ENCODE measurements around the gene OR10A5.
"Not testable (repeated sequence)": the region's sequence is repeated elsewhere in the genome, so short reads cannot be mapped to it uniquely, and the experiment has no call there.

Gene OR10A5

DNA sequence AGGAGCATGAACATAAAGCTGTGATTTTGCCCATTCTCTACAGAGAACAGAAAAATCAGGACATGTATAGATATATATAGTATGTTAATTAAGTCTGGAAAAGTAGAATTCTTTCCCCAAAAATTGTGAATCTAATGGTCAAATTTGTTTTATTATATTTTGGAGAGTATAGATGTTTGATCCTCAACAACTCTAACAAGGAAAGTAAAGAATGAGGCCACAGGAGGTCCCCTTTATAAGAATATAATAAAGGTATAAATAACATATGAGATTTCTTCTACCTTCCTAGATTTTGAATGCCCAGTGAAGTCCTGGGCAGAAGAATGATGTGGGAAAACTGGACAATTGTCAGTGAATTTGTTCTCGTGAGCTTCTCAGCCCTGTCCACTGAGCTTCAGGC, 30.8 kb downstream of the OR10A5 start, which contains the start of gene OR10A4:
TSS of gene OR10A4 (plus strand) at position 301 of the 400 bp plus-strand sequence. CDS start at position 324, 23 bp downstream.
- DNase-seq (ENCODE audit: low spot score) = no peak

GRCh38 chr11:6876914-6877313, 31.4 kb downstream of the OR10A5 start:
- no peak for DNase-seq (ENCODE audit: low spot score)

DNA sequence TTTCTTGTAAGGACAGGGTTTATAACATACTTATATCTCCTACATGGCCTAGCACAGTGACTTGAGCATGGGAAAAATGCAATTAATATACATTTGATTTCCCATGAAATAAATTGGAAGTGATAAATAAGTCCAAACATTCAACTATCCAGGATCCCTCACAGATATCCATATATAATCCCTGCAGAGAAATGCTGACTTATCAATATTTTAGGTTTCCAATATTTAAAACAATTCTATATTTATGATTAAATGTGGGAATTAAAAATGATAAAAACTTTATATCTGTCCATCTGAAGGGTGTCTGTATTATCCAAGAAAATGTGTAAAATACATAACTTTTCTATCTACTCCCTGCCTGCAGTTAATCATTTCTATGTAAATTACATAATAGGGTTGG, 37.3 kb downstream of the OR10A5 start:
- DNase-seq (ENCODE audit: low spot score) = no peak

DNA sequence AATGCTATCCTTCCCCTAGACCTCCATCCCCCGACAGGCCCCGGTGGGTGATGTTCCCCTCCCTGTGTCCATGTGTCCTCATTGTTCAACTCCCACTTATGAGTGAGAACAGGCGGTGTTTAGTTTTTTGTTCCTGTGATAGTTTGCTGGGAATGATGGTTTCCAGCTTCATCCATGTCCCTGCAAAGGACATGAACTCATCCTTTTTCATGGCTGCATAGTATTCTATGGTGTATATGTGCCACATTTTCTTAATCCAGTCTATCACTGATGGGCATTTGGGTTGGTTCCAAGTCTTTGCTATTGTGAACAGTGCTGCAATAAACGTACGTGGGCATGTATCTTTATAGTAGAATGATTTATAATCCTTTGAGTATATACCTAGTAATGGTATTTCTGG, 42.2 kb downstream of the OR10A5 start:
- DNase-seq (ENCODE audit: low spot score) = not testable (repeated sequence)

GRCh38 chr11:6888830-6889229, 43.3 kb downstream of the OR10A5 start:
- no peak for DNase-seq (ENCODE audit: low spot score)

DNA sequence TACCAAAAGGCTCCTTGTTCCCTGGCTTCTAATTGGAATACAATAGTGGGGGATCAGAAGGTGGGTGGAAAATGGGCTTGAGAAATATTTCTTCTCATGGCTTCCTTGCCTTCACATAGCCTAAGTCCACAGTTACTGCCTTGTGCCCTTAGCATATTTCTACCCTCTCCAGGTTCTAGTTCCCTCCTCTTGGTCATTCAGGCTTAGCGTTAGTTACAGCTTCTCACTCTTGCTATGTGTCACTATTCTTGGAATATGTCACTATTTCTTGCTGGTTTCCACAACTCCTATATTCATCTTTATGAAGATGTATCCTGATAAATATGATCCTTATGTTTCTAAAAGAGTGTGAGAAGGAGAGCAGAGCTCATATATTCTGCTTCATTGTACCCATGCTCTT, 44.4 kb downstream of the OR10A5 start:
- DNase-seq (ENCODE audit: low spot score) = no peak

GRCh38 chr11:6892400-6892799, 46.9 kb downstream of the OR10A5 start, which contains the start of gene OR2D2:
Gene OR2D2, minus strand, starts transcription at chr11:6892500. Its CDS starts 0 bp downstream, at chr11:6892500.
- DNase-seq (ENCODE audit: low spot score) = no peak

DNA sequence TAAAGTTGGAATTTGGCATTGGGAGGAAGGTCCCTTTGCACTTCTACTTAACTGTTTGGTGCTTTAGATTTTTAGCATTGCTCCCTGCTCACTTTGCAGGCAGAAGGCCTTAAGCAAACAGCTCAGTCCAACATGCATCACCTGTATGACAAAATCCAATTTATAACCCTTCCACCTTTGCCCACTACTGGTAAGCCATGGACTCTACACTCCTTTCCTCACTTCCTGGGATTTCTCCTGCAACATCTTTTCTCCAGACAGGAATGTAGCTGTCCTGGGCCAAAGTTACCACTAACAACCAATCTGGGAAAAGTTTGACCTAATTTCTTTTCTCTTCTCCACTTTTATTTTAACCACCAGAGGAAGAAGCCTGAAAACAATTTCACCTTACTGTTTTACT, 48.6 kb downstream of the OR10A5 start:
- no peak for DNase-seq (ENCODE audit: low spot score)

DNA sequence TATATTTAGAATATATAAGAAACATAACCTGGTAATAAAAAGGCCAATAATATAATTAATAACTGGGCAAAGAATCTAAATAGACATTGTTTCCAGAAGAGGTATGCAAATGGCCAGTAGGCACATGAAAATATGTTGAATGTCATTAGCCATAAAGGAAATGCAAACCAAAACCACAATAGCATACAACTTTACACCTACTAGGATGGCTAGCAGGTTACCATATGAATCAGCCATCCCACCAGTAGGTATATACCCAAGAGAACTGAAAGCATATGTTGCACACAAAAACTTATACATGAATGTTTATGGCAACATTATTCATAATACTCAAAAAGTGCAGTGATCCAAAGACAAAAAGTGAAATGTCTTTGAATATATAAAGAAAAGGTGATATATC, 49.5 kb downstream of the OR10A5 start:
- no peak for DNase-seq (ENCODE audit: low spot score)

Data from left forelimb (tissue), 1 donor.